Kidney (tissue), 14 donors: ENCODE data around the gene ACBD6. TPM values are rescaled to one million over a fixed set of nuclear protein-coding genes. Genes with fewer than 3 reads are reported as not detected.
A peak's percentile ranks its signal among the peaks of the same experiment; 100 is the strongest.

Source experiments
- DNase-seq, 5 donors: peaks; one replicate each; pipeline ENCODE4 v3.0.0-alpha.2; 2013 to 2020
- FAIRE-seq: peaks from 2 replicates; lab custom pipeline; 2012; peaks lifted over from hg19 to GRCh38; lab: Jason Lieb, UNC
- H3K27ac ChIP-seq, 2 donors: one replicate each; pipeline ENCODE4 v1.7.0; 2013; ENCODE audit warnings: low read depth in 2 of 2, low read length in 2 of 2, inconsistent platforms in 1 of 2
- H3K27me3 ChIP-seq: one replicate; pipeline ENCODE4 v1.7.1; 2013; ENCODE audit warnings: low read length, inconsistent platforms; ENCODE audit not compliant: control insufficient read depth, insufficient read depth
- H3K36me3 ChIP-seq, 3 donors: one replicate each; pipeline versions ENCODE4 v1.7.0 to v1.7.1; 2013; ENCODE audit warnings: low read length in 3 of 3, control low read depth in 1 of 3, inconsistent platforms in 1 of 3; ENCODE audit not compliant: insufficient read depth in 3 of 3, control insufficient read depth in 2 of 3
- H3K4me1 ChIP-seq, 3 donors: one replicate each; pipeline versions ENCODE4 v1.7.0 to v1.7.1; 2013; ENCODE audit warnings: low read length in 3 of 3, inconsistent platforms in 1 of 3, low read depth in 1 of 3; ENCODE audit not compliant: control insufficient read depth in 2 of 3, insufficient read depth in 2 of 3
- H3K4me3 ChIP-seq, 3 donors: one replicate each; pipeline versions ENCODE4 v1.7.0 to v1.8.1; 2013; ENCODE audit warnings: low read length in 3 of 3, control low read depth in 1 of 3, inconsistent platforms in 1 of 3
- H3K9ac ChIP-seq, 3 donors: one replicate each; pipeline versions ENCODE4 v1.7.0 to v1.7.1; 2013; ENCODE audit warnings: low read length in 3 of 3, control low read depth in 1 of 3, inconsistent platforms in 1 of 3
- H3K9me3 ChIP-seq, 3 donors: one replicate each; pipeline versions ENCODE4 v1.7.0 to v1.7.1; 2013; ENCODE audit warnings: low read length in 3 of 3, control low read depth in 1 of 3, inconsistent platforms in 1 of 3; ENCODE audit not compliant: control insufficient read depth in 2 of 3, insufficient read depth in 1 of 3
- CTCF ChIP-seq: IDR thresholded peaks from 3 replicates; pipeline ENCODE4 v1.5.1; 2012; ENCODE audit warnings: mild to moderate bottlenecking, moderate library complexity, borderline replicate concordance; ENCODE audit not compliant: insufficient read depth; ENCODE audit errors: extremely low read depth
- intact Hi-C: fragments of 100-400 bp; cut with DNase I; formaldehyde crosslinking; loops from one replicate; pipeline ENCODE4 v1.11.1; 2022
- polyA plus RNA-seq: library from polyadenylated mRNA; stranded (reverse); fragments of 350-450 nt; fragmentation: Illumina TruSeq; extraction: RNeasy Lipid Tissue Mini Kit (QIAGEN cat#74804); gene quantifications from one replicate; pipeline ENCODE4 v1.2.3, GENCODE V29; 2014; ENCODE audit warnings: low read depth, low replicate concordance; ENCODE audit not compliant: insufficient read depth
- total RNA-seq: library from RNA; stranded (reverse); fragmentation: NEBNext Ultra II Directional; extraction: Animal tissue kit (Norgen Biotek cat#: 25700); gene quantifications from one replicate; pipeline ENCODE4 v1.2.1, GENCODE V29; 2021
- donor health status: control.
- donor health status: control.
- donor health status: control.
- donor health status: control.
- donor health status: control.
- donor health status: DM: yes; HTN: yes; CAD: no.
- donor health status: Normal renal cell carcinoma (clear cell type).

The ACBD6 gene
- total and polyA plus RNA-seq, 2 donors from 2014 or later = 30.9 to 36.4 TPM

DNA sequence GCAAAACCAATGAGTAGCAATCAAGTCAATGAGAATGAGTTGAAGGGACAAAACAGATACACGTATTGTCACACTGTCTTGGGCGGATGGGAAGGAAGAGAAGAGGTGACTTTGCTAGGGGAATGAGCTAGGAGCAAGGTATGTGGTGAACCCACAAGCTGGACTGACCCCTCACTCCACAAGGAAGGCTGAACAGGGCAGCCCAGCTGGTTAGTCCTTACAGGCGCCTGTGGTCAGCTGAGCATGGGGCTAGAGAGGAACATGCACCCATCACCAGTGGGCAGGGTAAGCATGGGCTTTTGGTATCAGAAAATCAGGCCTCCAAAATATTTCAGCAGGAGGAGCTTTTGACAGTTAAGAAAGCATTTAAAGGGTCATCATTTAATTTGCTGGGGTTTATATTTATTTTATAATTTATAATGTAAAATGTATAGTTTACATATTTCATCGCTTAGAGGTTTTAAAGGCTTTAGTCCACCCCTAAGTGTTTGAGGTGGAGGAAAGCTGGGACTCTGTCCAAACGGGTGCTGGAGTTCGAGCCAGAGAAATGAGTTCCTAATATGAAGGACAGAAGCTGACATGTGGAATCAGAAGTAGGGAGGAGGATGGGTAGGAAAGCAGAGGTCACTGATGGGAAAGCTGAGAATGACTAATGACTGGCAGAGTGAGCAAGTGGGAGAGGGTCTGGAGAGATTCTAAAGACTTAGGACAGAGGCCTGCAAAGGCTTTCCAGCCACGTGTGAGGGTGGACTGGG, 22.0 kb upstream of the ACBD6 start:
- FAIRE-seq = no peak
- no peak overlapping the region for H3K4me3 ChIP-seq
- H3K9me3 ChIP-seq = no peaks in the 10 kb centered on the region
- H3K36me3 ChIP-seq = no peaks in the 10 kb centered on the region
- no peak overlapping the region for H3K9ac ChIP-seq
- H3K4me1 ChIP-seq = peaks cover 0 to 5% (median 0%) of the 10 kb centered on the region in 3 donors
- H3K27ac ChIP-seq = no peak overlapping the region
- TF ChIP-seq CTCF = no peak
- no peaks in the 10 kb centered on the region for H3K27me3 ChIP-seq
- no peak for DNase-seq
- intact Hi-C loops = loop anchor here (10.0 kb wide), 1 partner anchor 330 kb away; no protein-coding TSS in a partner anchor

GRCh38 chr1:180522213-180522515, 19.8 kb upstream of the ACBD6 start:
- no peak for TF ChIP-seq CTCF
- FAIRE-seq = no peak
- Histone ChIP-seq H3K9ac (no peak overlapping the region), H3K36me3 (no peaks in the 10 kb centered on the region), H3K27ac (no peak overlapping the region), H3K27me3 (no peaks in the 10 kb centered on the region), H3K4me1 (peaks cover 0 to 5% (median 0%) of the 10 kb centered on the region in 3 donors), H3K4me3 (peak overlapping the region in 1 of 3 donors; percentile 19), H3K9me3 (no peaks in the 10 kb centered on the region)
- intact Hi-C loops = loop anchor here (10.0 kb wide), 1 partner anchor 333 kb away; no protein-coding TSS in a partner anchor
- DNase-seq = peak in 2 of 5 donors; percentile 30 to 34

DNA sequence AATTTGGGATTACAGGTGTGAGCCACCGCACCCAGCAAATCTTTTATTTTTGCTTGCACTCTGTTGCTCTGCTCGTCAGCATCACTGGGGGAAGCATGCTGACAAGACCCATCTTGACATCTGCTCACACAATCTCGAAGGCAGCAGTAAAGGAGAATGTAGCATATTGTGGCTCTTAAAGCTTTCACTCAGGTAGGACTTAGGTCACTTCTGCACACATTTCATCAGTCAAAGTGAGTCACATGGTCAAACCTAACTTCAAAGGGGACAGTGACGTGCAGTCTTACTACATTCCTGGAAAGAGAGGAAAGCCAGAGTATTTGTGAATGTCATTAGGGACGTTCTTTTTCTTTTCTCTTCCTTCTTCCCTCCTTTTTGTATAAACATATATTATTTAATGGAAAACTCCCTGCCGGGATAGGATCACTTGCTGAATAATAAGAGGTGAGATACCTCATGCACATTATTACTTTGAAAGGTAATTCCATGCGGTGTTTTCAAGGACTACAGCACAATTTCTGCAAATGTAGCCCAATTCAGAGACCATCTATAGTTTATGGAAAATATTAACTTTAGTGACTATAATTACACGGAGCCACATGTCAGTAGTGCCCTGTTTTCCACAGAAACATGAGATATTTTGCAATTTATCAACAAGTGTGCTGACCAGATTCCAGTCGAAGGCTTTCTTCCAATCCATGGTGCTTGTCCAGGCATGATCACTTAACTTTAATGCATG, 19.3 kb upstream of the ACBD6 start:
- intact Hi-C loops = loop anchor here (10.0 kb wide), 1 partner anchor 333 kb away; no protein-coding TSS in a partner anchor
- no peak overlapping the region for H3K27ac ChIP-seq
- H3K36me3 ChIP-seq = no peaks in the 10 kb centered on the region
- no peaks in the 10 kb centered on the region for H3K27me3 ChIP-seq
- DNase-seq (peak in 2 of 5 donors; percentile 58 to 68), FAIRE-seq (no peak)
- no peaks in the 10 kb centered on the region for H3K9me3 ChIP-seq
- H3K4me1 ChIP-seq = peaks cover 0 to 5% (median 0%) of the 10 kb centered on the region in 3 donors
- H3K9ac ChIP-seq = no peak overlapping the region
- TF ChIP-seq CTCF = no peak
- H3K4me3 ChIP-seq = peak overlapping the region in 1 of 3 donors; percentile 19
